Ascending aorta (tissue), 2 donors: Measurements from ENCODE around the gene CTTNBP2NL. TPM values are rescaled to one million over a fixed set of nuclear protein-coding genes. Genes with fewer than 3 reads are reported as not detected.

Experiments
- DNase-seq, 2 donors: peaks; one replicate each; pipeline ENCODE4 v3.0.0-alpha.2; 2019; ENCODE audit warnings: low spot score in 2 of 2
- H3K27ac ChIP-seq, 2 donors: fragments of 200-600 bp; sonication (generic); one replicate each; pipeline ENCODE4 v1.5.1; 2016 to 2017; ENCODE audit warnings: mild to moderate bottlenecking in 1 of 2
- H3K27me3 ChIP-seq: fragments of 200-600 bp; sonication (generic); one replicate; pipeline ENCODE4 v1.5.1; 2017
- H3K36me3 ChIP-seq, 2 donors: fragments of 200-600 bp; sonication (generic); one replicate each; pipeline ENCODE4 v1.5.1; 2016
- H3K4me1 ChIP-seq, 2 donors: fragments of 200-600 bp; sonication (generic); one replicate each; pipeline ENCODE4 v1.5.1; 2016 to 2017; ENCODE audit warnings: mild to moderate bottlenecking in 1 of 2
- H3K4me3 ChIP-seq, 2 donors: fragments of 200-600 bp; sonication (generic); one replicate each; pipeline ENCODE4 v1.5.1; 2016 to 2017; ENCODE audit warnings: mild to moderate bottlenecking in 1 of 2
- H3K9me3 ChIP-seq, 2 donors: fragments of 200-600 bp; sonication (generic); one replicate each; pipeline ENCODE4 v1.5.1; 2016
- intact Hi-C: fragments of 100-400 bp; cut with DNase I; formaldehyde crosslinking; loops from one replicate; pipeline ENCODE4 v1.15.1; 2023
- total RNA-seq: library from RNA; depleted of rRNA; stranded (reverse); fragments of >200 nt; gene quantifications from one replicate; pipeline ENCODE4 v1.1.0, GENCODE V29; 2016
- TF ChIP-seq, protein P1 (sequence below), 3 experiments: fragments of 200-600 bp in 2 of 3; fragments of 450-650 bp in 1 of 3; sonication (generic) in 2 of 3; IDR thresholded peaks; one replicate each; pipeline ENCODE4 v1.5.1; 2016 to 2019; ENCODE audit warnings: antibody characterized with exemption in 3 of 3, mild to moderate bottlenecking in 1 of 3, moderate library complexity in 1 of 3

CTTNBP2NL gene
- total RNA-seq, 1 donor from 2014 or later, result 13.0 TPM

DNA sequence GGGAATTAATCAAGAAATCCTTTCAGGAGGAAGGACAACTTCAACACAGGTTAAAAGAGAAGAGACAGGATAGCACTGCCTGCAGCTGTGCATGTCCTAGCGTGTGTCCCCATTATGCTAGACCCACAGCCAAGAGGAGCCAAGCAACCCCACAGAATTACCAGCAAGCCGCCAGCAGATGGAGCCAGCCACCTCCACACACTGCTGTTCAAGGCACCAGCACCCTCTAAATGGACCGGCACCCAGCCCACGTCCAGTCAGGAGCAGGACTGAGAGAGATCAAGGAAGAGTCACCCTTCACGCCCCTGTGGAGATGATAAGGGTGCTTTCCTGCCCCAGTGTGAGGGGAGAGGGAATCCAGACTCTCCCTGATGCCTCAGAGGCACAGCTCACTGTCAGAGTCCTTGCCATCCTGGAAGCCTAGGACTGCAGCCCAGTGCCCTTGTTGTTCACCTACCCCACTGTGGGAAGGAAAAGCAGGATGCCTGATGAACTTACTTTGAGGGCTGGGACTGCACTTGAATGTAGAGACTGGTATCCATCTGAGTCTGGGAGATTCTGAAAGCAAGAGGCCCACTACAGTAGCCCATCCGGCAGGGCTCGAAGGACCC is 37.1 kb upstream of the CTTNBP2NL start:
- H3K27me3 ChIP-seq, result no peaks in the 10 kb centered on the region
- intact Hi-C loops, result no loop called here
- peak overlapping the region; percentile 59 to 86 for H3K27ac ChIP-seq
- no peaks in the 10 kb centered on the region for H3K36me3 ChIP-seq
- peak in 1 of 2 donors; percentile 87 for DNase-seq
- H3K4me1 ChIP-seq, result peaks cover 0 to 6% of the 10 kb centered on the region in 2 donors
- TF ChIP-seq, protein P1, sequence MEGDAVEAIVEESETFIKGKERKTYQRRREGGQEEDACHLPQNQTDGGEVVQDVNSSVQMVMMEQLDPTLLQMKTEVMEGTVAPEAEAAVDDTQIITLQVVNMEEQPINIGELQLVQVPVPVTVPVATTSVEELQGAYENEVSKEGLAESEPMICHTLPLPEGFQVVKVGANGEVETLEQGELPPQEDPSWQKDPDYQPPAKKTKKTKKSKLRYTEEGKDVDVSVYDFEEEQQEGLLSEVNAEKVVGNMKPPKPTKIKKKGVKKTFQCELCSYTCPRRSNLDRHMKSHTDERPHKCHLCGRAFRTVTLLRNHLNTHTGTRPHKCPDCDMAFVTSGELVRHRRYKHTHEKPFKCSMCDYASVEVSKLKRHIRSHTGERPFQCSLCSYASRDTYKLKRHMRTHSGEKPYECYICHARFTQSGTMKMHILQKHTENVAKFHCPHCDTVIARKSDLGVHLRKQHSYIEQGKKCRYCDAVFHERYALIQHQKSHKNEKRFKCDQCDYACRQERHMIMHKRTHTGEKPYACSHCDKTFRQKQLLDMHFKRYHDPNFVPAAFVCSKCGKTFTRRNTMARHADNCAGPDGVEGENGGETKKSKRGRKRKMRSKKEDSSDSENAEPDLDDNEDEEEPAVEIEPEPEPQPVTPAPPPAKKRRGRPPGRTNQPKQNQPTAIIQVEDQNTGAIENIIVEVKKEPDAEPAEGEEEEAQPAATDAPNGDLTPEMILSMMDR (IDR thresholded peaks at IDR 0.05), result peak; percentile 51 to 81 (median 69)
- peak overlapping the region in 1 of 2 donors; percentile 43 for H3K4me3 ChIP-seq
- no peaks in the 10 kb centered on the region for H3K9me3 ChIP-seq

DNA sequence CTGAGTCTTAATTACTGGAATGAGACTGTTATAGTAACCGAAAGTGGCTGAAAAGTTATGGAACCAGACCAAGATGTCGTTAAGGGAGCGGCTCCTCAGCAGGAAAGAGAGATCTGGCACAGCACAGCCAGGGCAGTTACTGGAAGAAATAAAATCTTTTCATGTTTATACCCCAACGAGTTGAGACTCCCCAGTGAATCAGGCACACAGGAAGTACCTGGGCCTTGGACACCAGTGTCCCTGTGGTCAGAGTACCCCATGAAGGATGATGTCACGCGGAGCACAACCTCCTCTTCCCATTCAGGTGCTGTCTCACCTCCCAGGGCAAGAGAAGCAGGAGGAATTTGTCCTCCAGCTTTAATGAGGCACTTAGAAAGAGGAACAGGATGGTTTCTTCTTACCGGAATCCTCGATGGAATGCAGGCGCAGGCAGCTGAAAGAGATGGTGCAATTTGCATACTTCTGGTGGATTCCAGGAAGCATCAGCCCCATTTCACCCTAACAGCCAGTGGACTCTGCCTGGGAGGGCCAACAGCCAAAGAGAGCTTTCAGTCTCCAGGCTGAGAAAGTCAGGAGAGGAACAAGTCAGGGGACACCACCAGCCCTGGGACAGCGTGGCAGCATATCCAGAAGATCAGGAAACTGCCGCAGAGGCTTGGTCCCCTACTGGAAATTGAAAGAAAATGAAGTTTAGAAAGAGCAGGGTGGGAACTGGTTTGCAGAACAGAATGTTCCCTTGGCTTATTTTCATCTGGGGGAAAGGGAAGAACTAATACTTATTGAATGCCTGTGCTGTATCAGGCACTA is 35.9 kb upstream of the CTTNBP2NL start:
- Histone ChIP-seq H3K4me1 (peaks cover 0 to 6% of the 10 kb centered on the region in 2 donors), H3K27me3 (no peaks in the 10 kb centered on the region), H3K36me3 (no peaks in the 10 kb centered on the region), H3K4me3 (peak overlapping the region in 1 of 2 donors; percentile 43), H3K27ac (peak overlapping the region; percentile 59 to 86), H3K9me3 (no peaks in the 10 kb centered on the region)
- TF ChIP-seq, protein P1 (IDR thresholded peaks at IDR 0.05), result no peak
- intact Hi-C loops, result loop anchor here (10.0 kb wide), 1 partner anchor 565 kb away; no protein-coding TSS in a partner anchor
- DNase-seq, result peak in 1 of 2 donors; percentile 83

DNA sequence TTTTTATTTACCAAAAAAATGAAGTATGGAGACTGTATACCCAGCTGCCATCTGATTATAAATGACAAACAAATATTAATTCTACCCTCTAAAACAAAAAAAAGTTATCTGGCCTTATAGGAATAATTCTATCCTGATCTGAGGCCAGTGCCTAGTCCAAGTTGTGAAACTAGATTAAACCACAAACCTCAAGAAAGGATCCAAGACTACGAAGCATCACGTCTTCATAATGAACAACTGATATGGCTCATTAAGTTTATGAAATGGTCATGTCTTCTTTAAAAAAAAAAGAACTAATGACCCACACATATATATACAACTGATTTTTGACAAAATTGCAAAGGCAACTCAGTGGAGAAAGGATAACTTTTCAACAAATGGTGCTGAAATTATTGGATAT is 32.4 kb upstream of the CTTNBP2NL start:
- intact Hi-C loops, result loop anchor here (10.0 kb wide), 1 partner anchor 569 kb away; no protein-coding TSS in a partner anchor
- peaks cover 0 to 6% of the 10 kb centered on the region in 2 donors for H3K4me1 ChIP-seq
- TF ChIP-seq, protein P1 (IDR thresholded peaks at IDR 0.05), result no peak
- DNase-seq, result no peak
- H3K27me3 ChIP-seq, result no peaks in the 10 kb centered on the region
- no peaks in the 10 kb centered on the region for H3K9me3 ChIP-seq
- no peak overlapping the region for H3K4me3 ChIP-seq
- no peak overlapping the region for H3K27ac ChIP-seq
- H3K36me3 ChIP-seq, result no peaks in the 10 kb centered on the region

DNA sequence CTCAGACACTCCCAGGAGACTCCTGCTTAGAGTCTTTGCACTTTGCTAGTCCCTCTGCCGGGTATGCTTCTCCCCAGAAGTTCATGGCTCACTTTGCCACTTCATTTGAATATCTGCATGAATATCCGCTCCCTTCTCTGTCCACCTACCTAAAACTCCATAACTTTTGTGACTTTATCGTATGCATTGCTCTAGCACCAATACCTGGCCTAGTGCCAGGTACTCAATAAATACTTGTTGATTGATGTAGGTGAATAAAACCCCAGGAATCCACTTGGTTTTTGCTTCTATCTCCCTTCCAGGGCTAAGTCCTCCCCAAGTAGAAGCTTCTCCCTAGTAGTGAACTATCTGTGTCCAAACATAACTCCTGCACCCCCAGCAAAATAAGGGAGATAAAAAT is 27.8 kb upstream of the CTTNBP2NL start:
- DNase-seq, result no peak
- no peaks in the 10 kb centered on the region for H3K27me3 ChIP-seq
- TF ChIP-seq, protein P1 (IDR thresholded peaks at IDR 0.05), result no peak

DNA sequence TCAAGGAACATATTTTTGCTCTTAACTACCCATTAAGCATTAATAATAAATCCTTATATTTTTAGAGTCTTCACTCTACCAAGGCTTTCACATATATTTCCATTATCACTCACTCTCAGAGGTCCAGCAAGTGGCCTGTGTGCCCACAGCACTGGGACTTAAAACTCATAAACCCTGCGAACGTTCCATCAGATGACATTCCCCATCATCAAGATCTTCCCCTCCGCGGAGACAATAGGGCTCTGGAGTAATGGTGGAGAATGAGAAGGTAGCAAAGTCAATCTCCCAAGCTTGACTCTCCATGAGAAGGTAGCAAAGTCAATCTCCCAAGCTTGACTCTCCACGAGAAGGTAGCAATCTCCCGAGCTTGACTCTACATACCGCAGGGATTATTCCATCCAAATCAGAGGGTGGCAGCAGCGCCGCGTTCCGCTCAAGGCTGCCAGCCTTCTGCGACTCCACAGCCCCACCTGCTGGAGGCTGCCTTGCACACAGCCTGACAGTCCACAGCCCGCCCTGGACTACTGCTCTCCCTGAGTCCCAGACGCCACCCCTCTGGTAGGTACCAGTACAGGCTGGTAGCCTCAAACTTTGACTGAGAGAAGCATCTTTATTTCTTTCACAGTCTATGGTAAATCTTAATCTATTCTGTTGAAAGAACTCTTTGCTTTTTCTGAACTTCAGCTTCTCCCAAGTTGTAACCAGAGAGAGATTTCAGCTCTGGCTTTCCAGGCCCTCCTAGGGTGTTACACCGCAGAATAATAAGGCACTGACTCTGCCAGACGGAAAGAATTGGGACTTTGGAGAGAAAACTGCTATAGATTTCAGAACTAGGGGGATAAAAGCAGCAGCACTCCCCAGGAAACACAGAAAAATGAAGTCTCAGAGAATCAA is 26.4 kb upstream of the CTTNBP2NL start:
- Histone ChIP-seq H3K4me1 (no peaks in the 10 kb centered on the region), H3K27me3 (no peaks in the 10 kb centered on the region), H3K4me3 (no peak overlapping the region), H3K9me3 (no peaks in the 10 kb centered on the region), H3K36me3 (no peaks in the 10 kb centered on the region), H3K27ac (no peak overlapping the region)
- TF ChIP-seq, protein P1 (IDR thresholded peaks at IDR 0.05), result peak; percentile 88 to 98 (median 96)
- peak in 1 of 2 donors; percentile 94 for DNase-seq
- intact Hi-C loops, result loop anchor here (2.0 to 10.0 kb wide), 2 partner anchors 39 to 575 kb away; no protein-coding TSS in a partner anchor

More for the DNA sequence above, 27.8 kb upstream of the CTTNBP2NL start:
- H3K4me1 ChIP-seq, result no peaks in the 10 kb centered on the region
- H3K36me3 ChIP-seq, result no peaks in the 10 kb centered on the region
- no peaks in the 10 kb centered on the region for H3K9me3 ChIP-seq
- H3K4me3 ChIP-seq, result no peak overlapping the region
- intact Hi-C loops, result loop anchor here (10.0 kb wide), 1 partner anchor 573 kb away; no protein-coding TSS in a partner anchor
- H3K27ac ChIP-seq, result no peak overlapping the region
